ENCODE measurements around the gene TMEM271.
"Not testable (repeated sequence)": the region's sequence is repeated elsewhere in the genome, so short reads cannot be mapped to it uniquely, and the experiment has no call there.

The TMEM271 gene

DNA sequence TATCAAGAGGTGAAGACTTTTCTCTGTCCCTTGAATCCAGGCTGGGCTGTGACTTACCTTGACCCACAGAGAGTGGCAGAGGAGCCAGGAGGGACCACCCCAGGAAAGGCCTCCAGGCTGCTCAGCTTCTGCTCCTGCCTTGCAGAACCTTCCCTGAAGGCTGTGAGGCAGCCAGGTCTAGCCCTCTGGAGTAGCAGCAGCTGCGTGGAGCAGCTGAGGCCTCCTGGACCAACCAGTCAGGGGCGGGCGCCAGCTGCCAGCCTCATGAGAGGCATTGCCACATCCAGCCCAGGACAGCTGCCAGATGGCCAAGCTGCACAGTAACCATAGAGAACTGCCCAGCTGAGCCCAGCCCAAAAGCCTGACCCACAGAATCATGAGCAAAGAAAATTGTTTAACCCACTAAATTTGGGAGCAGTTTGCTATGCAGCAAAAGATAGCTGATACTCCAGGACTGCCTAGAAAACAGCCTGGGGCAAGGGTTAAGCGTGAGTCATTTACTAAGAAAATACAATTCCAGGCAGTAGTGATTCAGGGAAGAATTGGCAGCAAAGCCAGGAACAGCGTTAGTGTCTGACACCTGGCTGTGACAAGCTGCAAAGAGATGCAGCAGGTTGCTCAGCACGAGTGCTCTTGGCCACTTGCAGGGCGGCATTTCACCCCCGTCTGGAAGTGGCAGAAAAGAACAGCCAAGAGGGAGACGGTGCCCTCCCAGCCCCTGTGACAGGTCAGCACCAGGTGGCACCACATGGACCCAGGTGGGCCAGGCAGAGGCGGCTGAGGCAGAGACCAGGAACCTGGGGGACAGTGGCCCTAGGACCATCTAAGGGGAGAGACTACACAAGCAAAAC is 34.5 kb upstream of the TMEM271 start:
- DNase-seq (ENCODE audit: low spot score), result no peak

DNA sequence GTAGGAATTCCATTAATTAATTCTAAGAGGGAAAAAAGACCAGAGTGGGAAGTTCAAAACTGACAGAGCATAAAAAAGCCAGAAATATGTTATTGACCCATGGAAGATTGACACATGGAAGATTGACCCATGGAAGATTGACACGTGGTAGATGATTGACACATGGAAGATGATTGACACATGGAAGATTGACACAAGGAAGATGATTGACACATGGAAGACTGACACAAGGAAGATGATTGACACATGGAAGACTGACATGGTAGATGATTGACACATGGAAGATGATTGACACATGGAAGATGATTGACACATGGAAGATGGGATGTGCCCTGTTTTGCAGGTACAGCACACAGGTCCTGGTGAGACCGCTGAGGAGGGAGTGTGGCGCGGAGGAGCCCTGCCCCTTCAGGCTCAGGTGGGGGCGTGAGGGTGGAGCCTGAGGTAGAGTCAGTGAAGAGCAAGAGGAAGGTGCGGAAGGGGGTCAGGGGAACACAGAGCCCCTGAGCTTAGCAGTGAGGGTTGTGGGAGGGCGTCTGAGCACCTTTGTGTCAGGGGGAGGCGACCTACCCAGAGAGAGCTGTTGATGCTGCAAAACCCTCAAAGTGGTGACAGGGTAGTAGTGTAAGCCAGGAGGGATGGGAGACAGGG is 33.4 kb upstream of the TMEM271 start:
- DNase-seq (ENCODE audit: low spot score), result no peak

DNA sequence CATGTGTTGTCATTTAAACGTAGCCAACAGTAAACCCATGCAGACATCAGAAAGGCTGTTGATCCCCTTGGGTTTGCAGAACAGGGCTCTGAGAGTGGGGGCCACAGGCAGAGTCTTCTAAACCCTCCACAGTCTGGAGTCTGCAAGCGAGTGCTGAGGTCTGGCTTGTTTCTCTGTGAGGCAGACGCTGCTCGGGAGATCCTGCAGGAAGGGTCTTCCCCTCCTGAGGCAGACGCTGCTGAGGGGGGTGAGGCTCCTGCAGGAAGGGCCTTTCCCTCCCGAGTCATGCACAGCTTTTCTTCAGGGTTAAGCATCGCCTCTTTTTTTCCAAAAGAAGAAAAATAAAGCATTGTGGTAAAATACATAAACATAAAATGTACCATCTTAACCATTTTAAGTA is 32.1 kb upstream of the TMEM271 start:
- DNase-seq (ENCODE audit: low spot score), result no peak

DNA sequence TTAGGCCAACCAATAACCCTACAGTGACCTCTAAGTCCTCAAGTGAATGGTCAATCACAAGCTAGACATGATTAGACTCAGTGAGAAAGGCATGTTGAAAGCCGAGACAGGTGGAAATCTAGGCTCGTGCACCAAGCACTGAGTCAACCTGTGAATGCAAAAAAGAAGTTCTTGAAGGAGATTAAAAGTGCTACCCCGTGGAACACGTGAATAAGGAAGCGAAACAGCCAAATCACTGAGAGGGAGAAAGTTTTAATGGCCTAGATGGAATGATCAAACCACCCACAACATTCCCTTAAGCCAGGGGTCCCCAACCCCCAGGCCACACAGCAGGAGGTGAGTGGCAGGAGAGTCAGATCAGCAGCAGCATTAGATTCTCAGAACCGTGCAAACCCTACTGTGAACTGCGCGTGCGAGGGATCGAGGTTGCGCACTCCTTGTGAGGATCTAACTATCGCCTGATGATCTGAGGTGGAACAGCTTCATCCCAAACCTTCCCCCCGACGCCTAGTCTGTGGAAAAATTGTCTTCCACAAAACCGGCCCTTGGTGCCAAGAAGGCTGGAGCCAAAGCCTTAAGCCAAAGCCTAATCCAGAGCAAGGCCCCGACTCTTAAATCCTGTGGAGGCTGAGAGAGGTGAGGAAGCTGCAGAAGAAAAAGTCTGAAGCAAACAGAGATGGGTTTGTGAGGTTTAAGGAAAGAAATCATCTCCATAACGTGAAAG is 29.8 kb upstream of the TMEM271 start:
- no peak for DNase-seq (ENCODE audit: low spot score)

DNA sequence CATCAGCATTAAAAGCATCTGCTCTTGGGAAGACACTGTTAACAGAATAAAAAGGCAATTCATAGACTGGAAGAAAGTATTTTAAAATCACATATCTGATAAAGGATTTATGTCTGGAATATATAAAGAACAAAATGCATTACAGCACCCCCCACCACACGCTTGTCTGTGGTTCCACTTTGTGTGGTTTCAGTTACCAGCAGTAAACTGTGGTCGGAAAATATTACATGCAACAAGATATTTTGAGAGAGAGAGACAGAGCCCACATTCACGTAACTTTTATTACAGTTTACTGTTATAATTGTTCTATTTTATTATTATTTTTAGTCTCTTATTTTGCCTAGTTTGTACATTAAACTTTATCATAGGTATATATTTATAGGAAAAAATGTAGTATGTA is 28.0 kb upstream of the TMEM271 start:
- DNase-seq (ENCODE audit: low spot score), result no peak

DNA sequence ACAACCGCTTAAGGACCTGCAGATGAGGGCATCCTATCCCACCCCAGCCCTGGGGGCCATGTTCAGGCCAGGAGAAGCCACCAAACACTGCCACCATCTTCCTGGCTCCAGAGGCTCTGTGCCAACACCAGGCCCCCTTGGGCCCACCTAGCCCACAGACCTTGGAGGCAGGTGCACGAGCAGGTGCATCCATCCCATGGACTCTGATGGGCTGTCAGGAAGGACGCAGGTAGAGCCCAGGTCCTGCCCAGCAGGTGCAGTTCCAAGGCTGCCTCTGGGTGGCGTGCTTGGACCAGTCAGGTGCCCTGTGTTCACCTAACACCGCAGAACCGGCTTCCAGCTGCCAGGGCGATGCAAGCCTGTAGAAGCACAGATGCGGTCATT is 26.5 kb upstream of the TMEM271 start:
- DNase-seq (ENCODE audit: low spot score), result peak; percentile 75

DNA sequence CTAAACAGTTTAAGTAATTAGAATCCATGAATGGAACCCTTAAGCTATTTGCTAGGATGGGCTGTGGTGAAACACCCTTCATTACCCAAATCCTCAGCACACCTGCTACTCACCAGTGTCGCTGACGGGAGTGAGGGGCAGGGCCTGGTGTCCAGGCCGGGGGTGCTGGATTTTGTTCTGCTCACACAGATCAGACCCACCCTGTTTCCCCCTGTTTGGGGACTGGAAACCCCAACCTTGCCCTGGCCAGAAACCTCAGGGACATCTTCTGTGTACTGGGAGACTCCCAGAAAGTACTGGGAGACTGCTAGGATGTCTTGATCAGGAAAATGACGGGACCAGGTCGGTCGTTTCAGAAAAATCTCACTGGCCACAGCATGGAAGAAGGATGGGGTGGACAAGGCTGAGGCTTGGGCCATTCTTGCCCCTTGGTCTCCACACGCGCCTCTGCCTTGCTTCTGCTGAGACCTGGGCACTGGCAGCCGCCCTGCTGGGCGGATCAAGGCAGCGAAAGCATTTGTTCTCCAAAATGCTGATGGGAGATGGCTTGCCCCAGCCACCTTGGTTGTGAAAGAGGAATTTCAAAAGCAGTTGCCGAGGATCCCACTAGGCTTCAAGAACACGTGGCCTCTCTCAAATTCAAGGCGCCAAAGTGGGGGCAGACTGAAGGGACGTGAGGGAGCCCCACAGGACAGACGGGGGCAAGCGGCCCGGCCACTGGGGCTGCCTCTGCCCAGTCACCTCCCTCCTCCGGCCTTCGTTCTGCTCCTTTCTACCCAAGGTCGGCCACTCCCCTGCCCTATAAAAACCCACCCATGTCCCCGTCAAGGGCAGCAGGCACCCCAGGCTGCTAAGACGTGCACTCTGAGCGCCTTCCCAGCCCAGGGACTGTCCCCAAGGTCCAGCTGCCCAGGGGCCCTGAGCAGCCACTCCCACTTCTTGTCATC is 25.8 kb upstream of the TMEM271 start:
- DNase-seq (ENCODE audit: low spot score), result no peak

DNA sequence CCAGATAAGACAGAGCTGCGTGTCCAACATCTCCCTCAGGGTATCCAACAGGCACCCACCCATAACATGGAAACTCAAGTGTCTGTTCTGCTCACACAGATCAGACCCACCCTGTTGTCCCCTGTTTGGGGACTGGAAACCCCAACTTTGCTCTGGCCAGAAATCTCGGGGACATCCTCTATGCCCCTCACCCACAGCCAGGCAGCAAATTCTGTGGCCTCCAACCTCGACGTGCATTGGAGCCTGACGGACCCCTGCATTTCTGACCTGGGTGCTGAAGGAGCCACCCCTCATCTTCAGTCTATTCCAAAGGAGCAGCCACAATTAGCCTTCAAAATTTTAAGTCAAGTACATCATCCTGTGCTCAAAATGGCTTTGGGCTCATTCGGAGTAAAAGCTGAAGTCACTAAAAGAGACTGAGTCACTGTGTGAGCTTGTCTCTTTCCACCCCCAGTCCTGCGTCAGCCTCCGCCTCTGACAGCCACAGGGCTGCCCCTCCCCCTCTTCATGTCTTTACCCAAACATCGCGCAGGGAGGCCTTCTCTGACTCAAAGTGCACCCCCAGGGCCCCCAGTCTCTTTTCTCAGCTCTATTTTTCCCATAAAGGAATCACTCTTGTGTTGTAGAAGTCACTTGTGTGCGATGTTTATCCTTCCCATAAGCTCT is 24.9 kb upstream of the TMEM271 start:
- no peak for DNase-seq (ENCODE audit: low spot score)

DNA sequence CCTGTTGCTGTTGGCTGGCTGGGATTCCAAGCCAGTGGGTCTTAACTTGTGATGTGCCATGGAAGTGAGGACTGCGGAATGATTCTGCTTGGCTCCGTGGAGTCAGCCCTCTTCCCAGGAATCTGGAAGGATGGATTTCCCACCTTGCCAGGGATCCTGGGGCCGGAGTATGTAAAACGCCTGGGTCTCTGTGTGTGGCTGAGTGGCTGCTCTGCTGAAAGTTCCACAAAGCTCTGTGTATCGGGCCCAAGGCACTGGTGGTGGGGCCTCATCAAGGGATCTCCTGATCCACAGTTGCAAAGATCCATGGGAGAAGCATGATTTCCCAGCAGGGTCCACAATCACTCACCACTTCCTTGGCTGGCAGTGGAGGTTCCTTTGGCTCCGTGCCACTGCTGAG is 24.1 kb upstream of the TMEM271 start:
- no peak for DNase-seq (ENCODE audit: low spot score)

DNA sequence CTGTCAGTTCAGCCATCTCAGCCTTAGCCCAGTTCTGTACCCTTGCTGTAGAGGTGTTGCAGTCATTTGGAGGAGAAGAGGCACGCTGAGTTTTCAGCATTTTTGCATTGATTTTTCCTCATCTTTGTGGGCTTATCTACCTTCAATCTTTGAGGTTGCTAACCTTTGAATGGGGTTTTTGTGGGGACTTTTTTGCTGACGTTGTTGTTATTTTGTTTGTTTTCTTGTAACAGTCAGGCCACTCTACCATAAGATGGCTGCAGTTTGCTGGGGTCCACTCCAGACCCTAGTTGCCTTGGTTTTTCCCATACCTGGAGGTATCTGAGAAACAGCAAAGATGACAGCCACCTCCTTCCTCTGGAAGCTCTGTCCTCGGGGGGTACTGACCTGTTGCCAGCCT is 22.8 kb upstream of the TMEM271 start:
- DNase-seq (ENCODE audit: low spot score), result no peak

DNA sequence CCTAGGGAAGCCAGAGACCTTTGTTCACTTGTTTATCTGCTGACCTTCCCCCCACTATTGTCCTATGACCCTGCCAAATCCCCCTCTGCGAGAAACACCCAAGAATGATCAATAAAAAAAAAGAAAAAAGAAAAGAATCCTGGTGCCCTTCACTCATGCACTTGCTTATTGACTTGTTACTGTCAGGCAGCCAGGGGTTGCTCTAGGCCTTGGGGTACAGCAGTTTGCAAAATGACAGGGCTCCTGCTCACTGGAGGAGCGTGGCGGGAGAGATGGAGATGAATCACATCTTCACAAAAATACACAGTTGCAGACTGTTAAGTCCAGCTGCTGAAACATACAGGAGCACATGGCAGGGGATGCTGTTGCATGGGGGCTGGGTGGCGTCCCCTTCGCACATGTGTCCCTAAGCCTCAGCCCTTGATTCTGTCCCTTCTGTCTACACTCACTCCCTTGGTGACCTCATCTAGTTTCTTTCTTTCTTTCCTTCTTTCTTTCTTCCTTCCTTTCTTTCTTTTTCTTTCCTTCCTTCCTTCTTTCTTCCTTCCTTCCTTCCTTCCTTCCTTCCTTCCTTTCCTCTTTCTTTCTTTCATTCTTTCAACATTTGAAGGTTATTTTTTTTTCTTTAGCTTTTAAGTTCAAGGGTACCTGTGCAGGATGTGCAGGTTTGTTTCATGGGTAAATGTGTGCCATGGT is 16.9 kb upstream of the TMEM271 start:
- DNase-seq (ENCODE audit: low spot score), result no peak

DNA sequence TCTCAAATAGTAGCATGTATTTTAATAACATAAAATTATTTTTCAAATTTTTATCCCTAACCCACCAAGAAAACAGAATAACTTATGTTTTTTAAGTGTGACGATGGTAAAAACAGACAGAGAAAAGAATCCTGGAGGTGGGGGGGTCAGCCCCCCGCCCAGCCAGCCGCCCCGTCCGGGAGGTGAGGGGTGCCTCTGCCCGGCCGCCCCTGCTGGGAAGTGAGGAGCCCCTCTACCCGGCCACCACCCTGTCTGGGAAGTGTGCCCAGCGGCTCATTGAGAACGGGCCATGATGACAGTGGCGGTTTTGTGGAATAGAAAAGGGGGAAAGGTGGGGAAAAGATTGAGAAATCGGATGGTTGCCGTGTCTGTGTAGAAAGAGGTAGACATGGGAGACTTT is 16.1 kb upstream of the TMEM271 start:
- DNase-seq (ENCODE audit: low spot score), result not testable (repeated sequence)

DNA sequence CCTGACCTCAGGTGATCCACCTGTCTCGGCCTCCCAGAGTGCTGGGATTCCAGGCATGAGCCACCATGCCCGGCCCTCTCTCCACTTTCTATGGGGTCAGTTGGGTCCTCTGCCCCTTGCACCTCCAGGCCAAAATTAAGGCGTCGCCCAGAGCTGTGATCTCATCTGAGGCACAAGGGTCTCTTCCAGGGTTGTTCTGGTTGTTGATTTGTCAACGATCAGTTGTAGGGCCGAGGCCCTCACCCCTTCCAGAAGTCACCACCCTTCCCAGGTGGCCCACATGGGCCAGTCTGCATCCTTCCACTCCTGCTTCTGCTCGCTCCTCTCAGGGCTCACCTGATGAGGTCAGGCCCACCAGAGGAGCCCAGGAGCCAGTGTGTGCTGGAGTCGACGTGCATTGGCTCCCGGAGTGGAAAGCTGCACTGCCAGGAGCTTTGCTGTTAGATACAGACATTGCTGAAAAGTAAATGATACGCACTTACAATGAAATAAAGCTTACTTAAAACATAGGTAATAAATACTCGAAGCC is 14.3 kb upstream of the TMEM271 start:
- DNase-seq (ENCODE audit: low spot score), result no peak

DNA sequence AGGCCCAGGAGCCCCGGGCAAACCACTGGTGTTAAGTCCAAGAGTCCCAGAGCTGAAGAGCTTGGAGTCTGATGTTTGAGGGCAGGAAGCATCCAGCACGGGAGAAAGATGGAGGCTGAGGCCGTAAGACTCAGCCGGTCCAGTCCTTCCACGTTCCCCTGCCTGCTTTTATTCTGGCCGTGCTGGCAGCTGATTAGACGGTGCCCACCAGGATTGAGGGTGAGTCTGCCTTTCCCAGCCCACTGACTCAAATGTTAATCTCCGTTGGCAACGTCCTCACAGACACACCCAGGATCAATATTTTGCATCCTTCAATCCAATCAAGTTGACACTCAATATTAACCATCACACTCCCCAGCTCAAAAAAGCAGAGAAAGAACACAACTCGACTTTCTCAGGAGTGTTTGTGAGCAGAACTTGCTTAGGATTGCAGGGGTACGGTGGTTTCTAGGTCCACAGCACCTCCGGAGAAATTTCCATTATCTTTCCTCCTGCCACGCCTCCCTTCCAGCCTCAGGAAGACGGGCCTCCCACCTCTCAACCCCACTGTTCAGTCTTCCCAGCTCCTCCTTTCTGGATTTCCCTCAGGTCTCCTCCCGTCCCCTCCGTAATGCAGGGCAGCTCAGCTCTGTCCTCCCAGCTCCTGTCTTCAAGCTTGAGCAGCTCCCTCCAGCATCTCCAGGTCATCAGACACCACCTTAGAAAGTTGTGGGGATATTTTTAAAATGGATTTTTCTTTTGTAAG is 13.3 kb upstream of the TMEM271 start:
- no peak for DNase-seq (ENCODE audit: low spot score)

DNA sequence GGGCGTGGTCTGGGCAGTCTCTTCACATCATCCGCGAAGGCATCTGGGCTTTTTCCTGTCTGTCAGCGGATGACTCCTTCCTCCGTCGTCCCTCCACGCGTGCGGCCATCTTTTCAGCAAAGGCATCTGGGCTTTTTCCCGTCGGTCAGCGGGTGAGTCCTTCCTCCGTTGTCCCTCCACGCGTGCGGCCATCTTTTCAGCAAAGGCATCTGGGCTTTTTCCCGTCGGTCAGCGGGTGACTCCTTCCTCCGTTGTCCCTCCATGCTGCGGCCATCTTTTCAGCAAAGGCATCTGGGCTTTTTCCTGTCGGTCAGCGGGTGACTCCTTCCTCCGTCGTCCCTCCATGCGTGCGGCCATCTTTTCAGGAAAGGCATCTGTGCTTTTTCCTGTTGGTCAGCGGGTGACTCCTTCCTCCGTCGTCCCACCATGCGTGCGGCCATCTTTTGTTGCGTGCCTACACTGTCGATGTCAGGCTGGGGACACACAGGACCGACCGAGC is 12.3 kb upstream of the TMEM271 start:
- no peak for DNase-seq (ENCODE audit: low spot score)

DNA sequence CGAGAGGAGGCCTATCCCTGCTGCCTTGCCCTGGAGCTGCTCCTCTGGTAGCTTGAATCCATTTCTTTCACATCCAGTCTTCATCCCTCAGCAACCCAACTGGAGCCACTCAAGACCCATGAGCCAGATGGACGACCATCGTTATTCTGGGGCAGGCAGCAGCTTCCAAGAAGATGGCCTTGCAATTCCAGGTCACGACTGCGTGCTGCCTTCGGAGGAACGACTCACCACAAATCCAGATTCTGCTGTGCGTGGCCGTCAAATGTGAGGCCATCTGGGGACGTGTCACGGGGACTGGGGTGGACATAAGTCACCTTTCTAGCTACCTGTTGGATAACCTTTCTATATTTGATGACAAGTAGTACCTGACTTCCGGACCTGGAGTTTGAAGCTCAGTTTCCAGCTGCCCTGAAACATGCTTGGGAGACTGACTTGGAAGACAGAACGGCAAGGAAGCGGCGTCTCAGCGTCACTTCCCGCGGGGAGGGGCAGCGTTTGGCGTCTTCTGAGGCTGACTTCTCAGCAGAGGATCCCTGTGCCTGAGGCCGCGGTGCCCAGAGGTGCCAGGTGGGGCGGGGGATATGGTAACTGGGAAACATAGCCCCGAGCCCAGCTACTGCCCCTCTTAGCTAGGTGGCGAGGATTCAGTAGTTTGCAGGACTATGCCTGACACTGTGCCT is 11.7 kb upstream of the TMEM271 start:
- no peak for DNase-seq (ENCODE audit: low spot score)

DNA sequence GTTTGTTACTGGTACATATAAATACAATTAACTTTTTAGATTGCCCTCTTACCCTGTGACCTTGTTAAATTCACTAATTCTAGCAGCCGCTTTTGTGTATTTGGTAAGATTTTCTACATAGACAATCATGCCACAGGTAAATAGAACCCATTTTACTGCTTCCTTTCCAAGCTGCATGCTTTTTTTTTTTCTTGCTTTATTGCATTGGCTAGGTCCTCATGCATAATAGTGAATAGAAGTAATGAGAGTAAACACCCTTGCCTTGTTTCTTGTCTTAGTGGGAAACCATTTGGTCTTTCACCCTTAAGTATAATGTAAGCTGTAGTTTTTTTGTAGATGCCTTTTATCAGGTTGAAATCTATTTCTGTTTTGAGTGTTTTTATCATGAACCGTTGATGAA is 7.7 kb upstream of the TMEM271 start:
- no peak for DNase-seq (ENCODE audit: low spot score)

DNA sequence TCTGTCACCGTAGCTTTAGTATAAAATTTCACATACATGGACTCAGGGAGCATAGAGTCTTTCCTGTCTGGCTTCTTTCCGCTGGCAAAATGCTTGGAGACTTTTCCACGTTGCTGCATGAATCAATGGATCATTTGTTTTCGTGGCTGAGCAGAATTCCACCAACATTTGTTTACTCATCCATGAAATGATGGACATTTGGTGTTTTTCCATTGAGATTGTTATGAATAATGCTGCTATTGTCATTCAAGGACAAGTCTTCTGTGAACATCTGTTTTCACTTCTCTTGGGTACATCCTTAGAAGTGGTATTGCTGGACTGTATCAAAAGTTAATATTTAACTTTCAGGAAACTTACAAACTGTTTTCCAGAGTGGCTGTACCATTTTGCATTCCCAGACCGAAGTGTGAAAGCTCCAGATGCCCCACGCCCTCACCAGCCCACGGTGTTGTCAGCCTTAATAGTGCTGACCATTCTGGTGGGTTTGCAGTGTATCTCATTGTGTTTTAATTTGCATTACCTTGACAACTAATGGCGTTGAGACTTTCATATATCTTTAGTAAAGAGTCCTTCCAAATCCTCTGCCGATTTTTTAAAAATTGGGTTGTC is 5.8 kb upstream of the TMEM271 start:
- DNase-seq (ENCODE audit: low spot score), result no peak

DNA sequence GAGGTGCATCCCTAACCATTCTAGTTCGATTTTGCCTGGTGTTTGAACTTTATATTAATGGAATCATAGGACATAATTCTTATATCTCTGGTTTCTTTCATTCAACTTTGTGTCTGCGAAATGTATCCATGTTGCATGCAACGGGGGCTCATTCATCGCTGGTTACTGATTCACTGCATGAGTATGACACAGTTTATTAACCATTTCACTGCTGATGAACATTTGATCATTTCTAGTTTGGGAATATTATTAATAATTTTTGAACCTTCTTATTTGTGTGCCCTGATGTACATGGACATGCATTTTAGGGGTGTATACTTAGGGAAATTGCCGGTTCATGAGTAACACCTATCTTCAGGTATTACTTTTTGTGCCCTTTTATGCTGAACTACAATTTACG is 5.1 kb upstream of the TMEM271 start:
- DNase-seq (ENCODE audit: low spot score), result no peak
